SK-N-SH (cell line): ENCODE data around the gene ZNF526. TPM values are rescaled to one million over a fixed set of nuclear protein-coding genes. Genes with fewer than 3 reads are reported as not detected.
A peak's percentile ranks its signal among the peaks of the same experiment; 100 is the strongest.

ENCODE experiments used
- CTCF ChIA-PET: fragments of 300-600, 350-600 bp; formaldehyde crosslinking; extraction: SDS; loops from one replicate; lab custom pipeline; 2021; lab: Yijun Ruan, JAX
- POLR2A ChIA-PET: fragments of 350-600 bp; sonication (Branson Sonifier 250); formaldehyde crosslinking; extraction: SDS; loops from one replicate; lab custom pipeline; 2020; ENCODE audit warnings: antibody characterized with exemption, inconsistent platforms; lab: Yijun Ruan, JAX
- DNase-seq: peaks from one replicate; pipeline ENCODE4 v3.0.0; 2012
- H2AFZ ChIP-seq: fragments of 200-600 bp; sonication (generic); 2 replicates; pipeline ENCODE4 v1.8.1; 2016; ENCODE audit warnings: antibody characterized with exemption, mild to moderate bottlenecking, low read depth
- H3F3A ChIP-seq: fragments of 200-600 bp; sonication (generic); replicated peaks from 2 replicates; pipeline ENCODE3; 2016; ENCODE audit warnings: antibody characterized with exemption, mild to moderate bottlenecking; ENCODE audit not compliant: insufficient read depth
- H3K27ac ChIP-seq, 2 experiments: fragments of 200-500 bp in 1 of 2; fragments of 200-600 bp in 1 of 2; sonication (Bioruptor generic) in 1 of 2; sonication (generic), shearing (Covaris generic) in 1 of 2; 2 replicates each; pipeline versions ENCODE4 v1.5.1 to v1.6.1; 2014 to 2016; ENCODE audit warnings: low read depth in 2 of 2, inconsistent platforms in 1 of 2, low read length in 1 of 2, mild to moderate bottlenecking in 1 of 2, mixed read lengths in 1 of 2
- H3K27me3 ChIP-seq: fragments of 200-600 bp; sonication (generic), shearing (Covaris generic); 2 replicates; pipeline ENCODE4 v1.6.1; 2016; ENCODE audit warnings: mixed run types; ENCODE audit not compliant: insufficient read depth
- H3K36me3 ChIP-seq, 2 experiments: fragments of 200-500 bp in 1 of 2; fragments of 200-600 bp in 1 of 2; sonication (Bioruptor generic) in 1 of 2; sonication (generic) in 1 of 2; replicated peaks in 1 of 2; 2 replicates each; pipeline versions ENCODE3 to v1.5.1; 2014 to 2016; ENCODE audit warnings: low read length in 1 of 2, mild to moderate bottlenecking in 1 of 2; ENCODE audit not compliant: insufficient read depth in 2 of 2, control insufficient read depth in 1 of 2
- H3K4me1 ChIP-seq, 2 experiments: fragments of 200-500 bp in 1 of 2; fragments of 200-600 bp in 1 of 2; sonication (Bioruptor generic) in 1 of 2; sonication (generic), shearing (Covaris generic) in 1 of 2; 2 replicates each; pipeline versions ENCODE4 v1.5.1 to v1.6.1; 2014 to 2016; ENCODE audit warnings: low read depth in 1 of 2, low read length in 1 of 2, mixed run types in 1 of 2; ENCODE audit not compliant: insufficient read depth in 2 of 2, control insufficient read depth in 1 of 2
- H3K4me2 ChIP-seq: fragments of 200-600 bp; sonication (generic), shearing (Covaris generic); 2 replicates; pipeline ENCODE4 v1.6.1; 2017; ENCODE audit warnings: mixed run types
- H3K4me3 ChIP-seq, 2 experiments: fragments of 200-500 bp in 1 of 2; fragments of 200-600 bp in 1 of 2; sonication (Bioruptor generic) in 1 of 2; sonication (generic), shearing (Covaris generic) in 1 of 2; 2 replicates each; pipeline versions ENCODE4 v1.5.1 to v1.8.1; 2014 to 2016; ENCODE audit warnings: low read depth in 2 of 2, inconsistent platforms in 1 of 2, low read length in 1 of 2, mild to moderate bottlenecking in 1 of 2, mixed read lengths in 1 of 2, moderate library complexity in 1 of 2
- H3K79me2 ChIP-seq: fragments of 200-600 bp; sonication (generic); 2 replicates; pipeline ENCODE4 v1.8.1; 2017; ENCODE audit warnings: mild to moderate bottlenecking; ENCODE audit not compliant: insufficient read depth
- H3K9ac ChIP-seq: fragments of 200-600 bp; sonication (generic); 2 replicates; pipeline ENCODE4 v1.6.1; 2017; ENCODE audit warnings: mixed run types
- H3K9me2 ChIP-seq: fragments of 200-600 bp; sonication (generic); 2 replicates; pipeline ENCODE4 v1.6.1; 2017; ENCODE audit warnings: mixed run types
- H3K9me3 ChIP-seq: fragments of 200-600 bp; sonication (generic); 2 replicates; pipeline ENCODE4 v1.6.1; 2017; ENCODE audit warnings: mixed run types, mild to moderate bottlenecking, moderate library complexity
- H4K20me1 ChIP-seq: fragments of 200-600 bp; sonication (generic); 2 replicates; pipeline ENCODE4 v1.6.1; 2017; ENCODE audit warnings: mild to moderate bottlenecking, mixed run types; ENCODE audit not compliant: insufficient read depth
- CHD2 ChIP-seq: fragments of 150-350 bp; IDR thresholded peaks from 2 replicates; pipeline ENCODE4 v1.6.1; 2018; ENCODE audit warnings: low read length; ENCODE audit not compliant: partially characterized antibody
- ELF1 ChIP-seq: IDR thresholded peaks from 2 replicates; pipeline ENCODE4 v1.4.0; 2012
- EP300 ChIP-seq, 2 experiments: IDR thresholded peaks; 2 replicates each; pipeline versions ENCODE4 v1.4.0 to v1.6.1; 2012; ENCODE audit warnings: borderline replicate concordance in 1 of 2, low read depth in 1 of 2, low read length in 1 of 2
- EZH2phosphoT487 ChIP-seq: fragments of 200-600 bp; sonication (generic); IDR thresholded peaks from 2 replicates; pipeline ENCODE4 v1.6.1; 2017; ENCODE audit warnings: low read depth, mixed run types, mild to moderate bottlenecking, antibody characterized with exemption, moderate library complexity, borderline replicate concordance
- FOSL2 ChIP-seq: IDR thresholded peaks from 2 replicates; pipeline ENCODE4 v1.4.0; 2012; ENCODE audit warnings: low read depth, mild to moderate bottlenecking, moderate library complexity, borderline replicate concordance
- FOXJ3 ChIP-seq: sonication (generic); formaldehyde crosslinking; IDR thresholded peaks from 2 replicates; pipeline ENCODE4 v1.5.1; 2020; ENCODE audit warnings: mild to moderate bottlenecking, missing genetic modification reagents
- FOXM1 ChIP-seq: IDR thresholded peaks from 2 replicates; pipeline ENCODE4 v1.4.0; 2012; ENCODE audit warnings: low read depth, mild to moderate bottlenecking
- GABPA ChIP-seq: IDR thresholded peaks from 2 replicates; pipeline ENCODE4 v1.4.0; 2012; ENCODE audit warnings: low read depth, mild to moderate bottlenecking
- GATA2 ChIP-seq: sonication (generic); formaldehyde crosslinking; IDR thresholded peaks from 2 replicates; pipeline ENCODE4 v1.5.0; 2020; ENCODE audit warnings: mild to moderate bottlenecking, missing genetic modification reagents
- JUND ChIP-seq: IDR thresholded peaks from 2 replicates; pipeline ENCODE4 v1.4.0; 2012
- MXI1 ChIP-seq: IDR thresholded peaks from 2 replicates; pipeline ENCODE4 v1.6.1; 2012; ENCODE audit warnings: mild to moderate bottlenecking, low read depth, low read length, improper control_type of control experiment
- NFIC ChIP-seq: IDR thresholded peaks from 2 replicates; pipeline ENCODE4 v1.4.0; 2012; ENCODE audit warnings: borderline replicate concordance
- POLR2AphosphoS5 ChIP-seq: IDR thresholded peaks from 2 replicates; pipeline ENCODE4 v1.6.1; 2012; ENCODE audit warnings: low read depth, low read length
- RFX5 ChIP-seq: IDR thresholded peaks from 2 replicates; pipeline ENCODE4 v1.6.1; 2012; ENCODE audit warnings: mild to moderate bottlenecking, improper control_type of control experiment, low read length
- RXRA ChIP-seq: IDR thresholded peaks from 2 replicates; pipeline ENCODE4 v1.4.0; 2012; ENCODE audit warnings: low read depth, mild to moderate bottlenecking, borderline replicate concordance
- SIN3A ChIP-seq: IDR thresholded peaks from 2 replicates; pipeline ENCODE4 v1.6.1; 2012; ENCODE audit warnings: low read depth, mild to moderate bottlenecking, low read length, moderate library complexity, borderline replicate concordance
- SMC3 ChIP-seq: IDR thresholded peaks from 2 replicates; pipeline ENCODE4 v1.6.1; 2012; ENCODE audit warnings: low read depth, low read length, improper control_type of control experiment
- TAF1 ChIP-seq: IDR thresholded peaks from 2 replicates; pipeline ENCODE4 v1.6.1; 2012; ENCODE audit warnings: low read depth, mild to moderate bottlenecking, low read length, moderate library complexity, borderline replicate concordance
- TCF12 ChIP-seq: IDR thresholded peaks from 2 replicates; pipeline ENCODE4 v1.4.0; 2012
- TEAD4 ChIP-seq: IDR thresholded peaks from 2 replicates; pipeline ENCODE4 v1.4.0; 2012; ENCODE audit warnings: mild to moderate bottlenecking, borderline replicate concordance; ENCODE audit not compliant: insufficient read depth
- YY1 ChIP-seq: IDR thresholded peaks from 2 replicates; pipeline ENCODE4 v1.4.0; 2012; ENCODE audit warnings: low read depth, mild to moderate bottlenecking
- WGBS: methylation state at CpG from one replicate; pipeline ENCODE4 v1.1.6; 2017; ENCODE audit warnings: low lambda C conversion rate; 5-methylcytosine and 5-hydroxymethylcytosine counted together
- polyA plus RNA-seq, 3 experiments: library from polyadenylated mRNA; depleted of rRNA; stranded (reverse); fragments of >200 nt; gene quantifications; 2 replicates each; pipeline ENCODE4 v1.2.3, GENCODE V29; 2012
- TF ChIP-seq, protein P1 (sequence below): IDR thresholded peaks from 2 replicates; pipeline ENCODE4 v1.4.0; 2012; ENCODE audit warnings: low read depth, borderline replicate concordance
- TF ChIP-seq, protein P2 (sequence below): IDR thresholded peaks from 2 replicates; pipeline ENCODE4 v1.6.1; 2012; ENCODE audit warnings: mild to moderate bottlenecking, low read depth, low read length, moderate library complexity
- TF ChIP-seq, protein P3 (sequence below): IDR thresholded peaks from 2 replicates; pipeline ENCODE4 v1.4.0; 2012; ENCODE audit warnings: low read depth, borderline replicate concordance
- TF ChIP-seq, protein P4 (sequence below): fragments of 200-600 bp; sonication (generic); IDR thresholded peaks from 2 replicates; pipeline ENCODE4 v1.6.1; 2017; ENCODE audit warnings: antibody characterized with exemption, mild to moderate bottlenecking, moderate library complexity

Gene ZNF526
- polyA plus RNA-seq, 1 of the 3 experiments (the other 2 are of a cell fraction), result 3.5 TPM

DNA sequence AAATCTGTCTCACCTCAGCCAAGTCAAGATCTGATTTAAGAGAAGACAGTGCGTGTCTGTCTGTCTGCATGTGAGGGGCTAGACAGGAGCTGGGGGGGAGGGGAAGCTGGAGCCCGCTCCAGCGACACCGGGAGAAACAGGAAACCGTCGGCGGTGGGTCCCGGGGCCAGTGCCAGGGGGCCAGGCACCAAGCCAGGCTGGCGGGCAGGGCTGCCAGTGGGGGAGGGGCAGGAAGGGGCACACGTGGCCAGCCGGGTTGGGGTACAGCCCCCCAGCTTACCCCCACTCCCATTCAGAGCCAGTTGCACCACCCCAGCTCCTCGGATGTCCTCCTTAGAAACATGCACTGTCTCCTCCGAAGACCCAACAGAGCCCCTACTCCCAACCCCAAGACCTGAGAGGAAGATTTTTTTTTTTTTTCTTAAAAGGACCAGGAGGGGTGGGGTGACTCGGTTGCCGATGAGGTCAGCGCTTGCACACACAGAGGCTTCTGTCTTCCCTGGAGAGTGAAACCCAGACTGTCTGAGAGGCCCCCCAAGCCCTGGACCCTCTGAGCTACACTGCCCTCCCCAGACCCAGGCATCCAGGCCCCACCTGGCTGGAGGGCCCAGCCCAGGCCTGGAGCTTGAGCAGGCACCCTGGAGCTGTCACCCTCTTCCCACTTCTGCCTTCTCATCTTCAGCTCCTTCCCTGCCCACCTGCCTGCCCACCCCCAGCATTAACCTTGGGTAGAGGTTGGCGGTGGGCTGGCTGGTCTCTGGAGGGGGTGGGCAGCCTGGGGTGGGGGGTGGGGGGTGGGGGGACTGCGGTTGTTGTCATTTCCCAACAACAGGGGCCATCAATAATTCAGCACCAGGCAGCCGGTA is 30.8 kb downstream of the ZNF526 start:
- peaks cover 78% of the 10 kb centered on the region for H3K79me2 ChIP-seq
- H3K4me3 ChIP-seq, result peak overlapping the region; percentile 17 to 76
- WGBS, result 16% methylated on average over 19 of the region's 19 CpGs
- peak overlapping the region; percentile 78 to 83 for H3K27ac ChIP-seq
- H3K9me3 ChIP-seq, result no peaks in the 10 kb centered on the region
- DNase-seq, result peak; percentile 48
- H3K4me2 ChIP-seq, result peak overlapping the region; percentile 98
- peaks cover 65% of the 10 kb centered on the region for H4K20me1 ChIP-seq
- ChIA-PET CTCF (interaction anchor here (1.0 to 14.8 kb wide), 5 partner anchors 29 to 51 kb away, joined by 3 to 205 read pairs (median 4); partner anchors contain the start of genes PAFAH1B3 and PRR19), POLR2A (interaction anchor here (1.2 kb wide), 1 partner anchor 8 kb away, joined by 5 read pairs; no protein-coding TSS in a partner anchor)
- peak overlapping the region; percentile 57; the same call in 1 of the 2 replicates for H3K9ac ChIP-seq
- peaks cover 26 to 39% of the 10 kb centered on the region in 2 experiments for H3K4me1 ChIP-seq
- no peak overlapping the region for H2AFZ ChIP-seq
- no peaks in the 10 kb centered on the region for H3K9me2 ChIP-seq
- H3F3A ChIP-seq, result peaks cover 39% of the 10 kb centered on the region
- peaks cover 10 to 23% of the 10 kb centered on the region in 2 experiments for H3K36me3 ChIP-seq
- no peaks in the 10 kb centered on the region for H3K27me3 ChIP-seq
- TF ChIP-seq SIN3A, result no peak
- peak; percentile 91 for TF ChIP-seq NFIC
- no peak for TF ChIP-seq FOXJ3 (CRISPR knock-in tag)
- no peak for TF ChIP-seq GABPA
- TF ChIP-seq FOXM1, result no peak
- peak in 1 of 2 experiments; percentile 32; a peak in 1 of 4 replicates for TF ChIP-seq EP300 (IDR thresholded peaks at IDR 0.05; ENCODE audit: borderline replicate concordance in 1 of 2, low read depth in 1 of 2, low read length in 1 of 2)
- no peak for TF ChIP-seq YY1
- no peak for TF ChIP-seq RFX5
- TF ChIP-seq ELF1, result no peak
- no peak for TF ChIP-seq TEAD4
- TF ChIP-seq EZH2phosphoT487, result no peak
- no peak for TF ChIP-seq CHD2
- TF ChIP-seq POLR2AphosphoS5, result peak; percentile 12; the same call in 1 of the 2 replicates
- no peak for TF ChIP-seq JUND
- TF ChIP-seq, protein P1, sequence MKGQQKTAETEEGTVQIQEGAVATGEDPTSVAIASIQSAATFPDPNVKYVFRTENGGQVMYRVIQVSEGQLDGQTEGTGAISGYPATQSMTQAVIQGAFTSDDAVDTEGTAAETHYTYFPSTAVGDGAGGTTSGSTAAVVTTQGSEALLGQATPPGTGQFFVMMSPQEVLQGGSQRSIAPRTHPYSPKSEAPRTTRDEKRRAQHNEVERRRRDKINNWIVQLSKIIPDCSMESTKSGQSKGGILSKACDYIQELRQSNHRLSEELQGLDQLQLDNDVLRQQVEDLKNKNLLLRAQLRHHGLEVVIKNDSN, result peak; percentile 74
- no peak for TF ChIP-seq TAF1
- TF ChIP-seq GATA2, result no peak
- TF ChIP-seq RXRA, result 0 out of 2 replicates have a peak, but pooled peaks have one; percentile 8
- TF ChIP-seq, protein P2, sequence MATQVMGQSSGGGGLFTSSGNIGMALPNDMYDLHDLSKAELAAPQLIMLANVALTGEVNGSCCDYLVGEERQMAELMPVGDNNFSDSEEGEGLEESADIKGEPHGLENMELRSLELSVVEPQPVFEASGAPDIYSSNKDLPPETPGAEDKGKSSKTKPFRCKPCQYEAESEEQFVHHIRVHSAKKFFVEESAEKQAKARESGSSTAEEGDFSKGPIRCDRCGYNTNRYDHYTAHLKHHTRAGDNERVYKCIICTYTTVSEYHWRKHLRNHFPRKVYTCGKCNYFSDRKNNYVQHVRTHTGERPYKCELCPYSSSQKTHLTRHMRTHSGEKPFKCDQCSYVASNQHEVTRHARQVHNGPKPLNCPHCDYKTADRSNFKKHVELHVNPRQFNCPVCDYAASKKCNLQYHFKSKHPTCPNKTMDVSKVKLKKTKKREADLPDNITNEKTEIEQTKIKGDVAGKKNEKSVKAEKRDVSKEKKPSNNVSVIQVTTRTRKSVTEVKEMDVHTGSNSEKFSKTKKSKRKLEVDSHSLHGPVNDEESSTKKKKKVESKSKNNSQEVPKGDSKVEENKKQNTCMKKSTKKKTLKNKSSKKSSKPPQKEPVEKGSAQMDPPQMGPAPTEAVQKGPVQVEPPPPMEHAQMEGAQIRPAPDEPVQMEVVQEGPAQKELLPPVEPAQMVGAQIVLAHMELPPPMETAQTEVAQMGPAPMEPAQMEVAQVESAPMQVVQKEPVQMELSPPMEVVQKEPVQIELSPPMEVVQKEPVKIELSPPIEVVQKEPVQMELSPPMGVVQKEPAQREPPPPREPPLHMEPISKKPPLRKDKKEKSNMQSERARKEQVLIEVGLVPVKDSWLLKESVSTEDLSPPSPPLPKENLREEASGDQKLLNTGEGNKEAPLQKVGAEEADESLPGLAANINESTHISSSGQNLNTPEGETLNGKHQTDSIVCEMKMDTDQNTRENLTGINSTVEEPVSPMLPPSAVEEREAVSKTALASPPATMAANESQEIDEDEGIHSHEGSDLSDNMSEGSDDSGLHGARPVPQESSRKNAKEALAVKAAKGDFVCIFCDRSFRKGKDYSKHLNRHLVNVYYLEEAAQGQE, result no peak
- TF ChIP-seq, protein P3, sequence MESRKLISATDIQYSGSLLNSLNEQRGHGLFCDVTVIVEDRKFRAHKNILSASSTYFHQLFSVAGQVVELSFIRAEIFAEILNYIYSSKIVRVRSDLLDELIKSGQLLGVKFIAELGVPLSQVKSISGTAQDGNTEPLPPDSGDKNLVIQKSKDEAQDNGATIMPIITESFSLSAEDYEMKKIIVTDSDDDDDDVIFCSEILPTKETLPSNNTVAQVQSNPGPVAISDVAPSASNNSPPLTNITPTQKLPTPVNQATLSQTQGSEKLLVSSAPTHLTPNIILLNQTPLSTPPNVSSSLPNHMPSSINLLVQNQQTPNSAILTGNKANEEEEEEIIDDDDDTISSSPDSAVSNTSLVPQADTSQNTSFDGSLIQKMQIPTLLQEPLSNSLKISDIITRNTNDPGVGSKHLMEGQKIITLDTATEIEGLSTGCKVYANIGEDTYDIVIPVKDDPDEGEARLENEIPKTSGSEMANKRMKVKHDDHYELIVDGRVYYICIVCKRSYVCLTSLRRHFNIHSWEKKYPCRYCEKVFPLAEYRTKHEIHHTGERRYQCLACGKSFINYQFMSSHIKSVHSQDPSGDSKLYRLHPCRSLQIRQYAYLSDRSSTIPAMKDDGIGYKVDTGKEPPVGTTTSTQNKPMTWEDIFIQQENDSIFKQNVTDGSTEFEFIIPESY, result no peak
- peak; percentile 21; the same call in 1 of the 2 replicates for TF ChIP-seq TCF12
- TF ChIP-seq, protein P4, sequence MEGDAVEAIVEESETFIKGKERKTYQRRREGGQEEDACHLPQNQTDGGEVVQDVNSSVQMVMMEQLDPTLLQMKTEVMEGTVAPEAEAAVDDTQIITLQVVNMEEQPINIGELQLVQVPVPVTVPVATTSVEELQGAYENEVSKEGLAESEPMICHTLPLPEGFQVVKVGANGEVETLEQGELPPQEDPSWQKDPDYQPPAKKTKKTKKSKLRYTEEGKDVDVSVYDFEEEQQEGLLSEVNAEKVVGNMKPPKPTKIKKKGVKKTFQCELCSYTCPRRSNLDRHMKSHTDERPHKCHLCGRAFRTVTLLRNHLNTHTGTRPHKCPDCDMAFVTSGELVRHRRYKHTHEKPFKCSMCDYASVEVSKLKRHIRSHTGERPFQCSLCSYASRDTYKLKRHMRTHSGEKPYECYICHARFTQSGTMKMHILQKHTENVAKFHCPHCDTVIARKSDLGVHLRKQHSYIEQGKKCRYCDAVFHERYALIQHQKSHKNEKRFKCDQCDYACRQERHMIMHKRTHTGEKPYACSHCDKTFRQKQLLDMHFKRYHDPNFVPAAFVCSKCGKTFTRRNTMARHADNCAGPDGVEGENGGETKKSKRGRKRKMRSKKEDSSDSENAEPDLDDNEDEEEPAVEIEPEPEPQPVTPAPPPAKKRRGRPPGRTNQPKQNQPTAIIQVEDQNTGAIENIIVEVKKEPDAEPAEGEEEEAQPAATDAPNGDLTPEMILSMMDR, result no peak
- no peak for TF ChIP-seq MXI1
- no peak for TF ChIP-seq SMC3
- peak; percentile 20; the same call in 1 of the 2 replicates for TF ChIP-seq FOSL2
